Measurements from ENCODE around the gene LAMA3.

DNA sequence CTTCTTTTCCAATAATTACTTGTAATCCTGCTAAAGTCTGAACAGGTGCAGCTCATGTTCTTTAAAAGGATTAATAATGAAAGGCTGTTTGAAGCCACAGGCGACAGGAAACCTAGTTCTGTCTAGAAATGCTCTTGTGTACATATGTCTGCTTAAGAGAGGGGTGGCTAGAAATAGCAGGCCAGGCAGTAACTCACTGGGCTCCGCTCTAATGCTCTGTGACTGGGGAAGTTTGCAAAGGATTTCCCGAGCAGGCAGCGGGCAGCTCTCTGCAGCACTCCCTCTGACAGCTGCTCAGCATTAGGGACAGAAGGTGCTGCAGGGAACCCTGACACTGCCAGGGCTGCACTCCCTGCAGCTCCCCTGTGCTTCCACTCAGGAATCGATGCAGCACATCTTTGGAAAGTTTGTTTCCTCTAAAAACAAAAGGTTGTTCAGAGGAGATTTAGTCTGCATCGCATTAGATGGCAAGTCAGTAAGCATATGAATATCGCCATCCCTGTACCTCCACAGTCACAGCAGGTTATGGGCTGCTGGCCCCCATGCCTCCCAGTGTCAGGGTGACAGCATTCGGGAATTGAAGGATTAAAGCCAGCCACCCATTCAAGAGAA lies 292.2 kb downstream of the LAMA3 start:
- TF ChIP-seq POLR2A (IDR thresholded peaks at IDR 0.05) (no peak), CTCF (IDR thresholded peaks at IDR 0.05) (no peak)
